Measurements from ENCODE around the gene LAMB4.

Gene LAMB4

GRCh38 chr7:108007261-108007660 lies 122.9 kb downstream of the LAMB4 start:
- TF ChIP-seq REST (IDR thresholded peaks at IDR 0.05; ENCODE audit: insufficient replicate concordance, low read depth) = no peak
- TF ChIP-seq SPI1 (IDR thresholded peaks at IDR 0.05; ENCODE audit: borderline replicate concordance, low read depth) = no peak
- no peak for TF ChIP-seq GABPA (IDR thresholded peaks at IDR 0.05; ENCODE audit: low read depth)
- DNase-seq (ENCODE audit: low read depth in 1 of 2, low spot score in 1 of 2) = no peak

GRCh38 chr7:108004220-108005142 lies 125.7 kb downstream of the LAMB4 start:
- TF ChIP-seq POLR2AphosphoS5 (IDR thresholded peaks at IDR 0.05; ENCODE audit: low read depth) = no peak
- TF ChIP-seq REST (IDR thresholded peaks at IDR 0.05; ENCODE audit: insufficient replicate concordance, low read depth) = no peak
- TF ChIP-seq GABPA (IDR thresholded peaks at IDR 0.05; ENCODE audit: low read depth) = no peak
- no peak for TF ChIP-seq CTCF (IDR thresholded peaks at IDR 0.05; ENCODE audit: insufficient read depth, low read length)
- no peak for TF ChIP-seq SPI1 (IDR thresholded peaks at IDR 0.05; ENCODE audit: borderline replicate concordance, low read depth)
- H3K4me3 ChIP-seq (replicated peaks; ENCODE audit: insufficient read depth, low read length) = no peak overlapping the region
- peaks cover 57% of the 10 kb centered on the region for H3K27me3 ChIP-seq (ENCODE audit: insufficient read depth, poor library complexity, severe bottlenecking)
- no peak for DNase-seq (ENCODE audit: low read depth in 1 of 2, low spot score in 1 of 2)
- H3K27ac ChIP-seq (replicated peaks) = no peak overlapping the region

More at GRCh38 chr7:108007261-108007660, 122.9 kb downstream of the LAMB4 start:
- peaks cover 35% of the 10 kb centered on the region for H3K27me3 ChIP-seq (ENCODE audit: insufficient read depth, poor library complexity, severe bottlenecking)
- no peak overlapping the region for H3K27ac ChIP-seq (replicated peaks)
- H3K4me3 ChIP-seq (replicated peaks; ENCODE audit: insufficient read depth, low read length) = no peak overlapping the region

GRCh38 chr7:108003599-108003935 lies 126.6 kb downstream of the LAMB4 start:
- DNase-seq (ENCODE audit: low read depth in 1 of 2, low spot score in 1 of 2) = no peak
- no peak overlapping the region for H3K4me3 ChIP-seq (replicated peaks; ENCODE audit: insufficient read depth, low read length)
- TF ChIP-seq GABPA (IDR thresholded peaks at IDR 0.05; ENCODE audit: low read depth) = no peak
- TF ChIP-seq REST (IDR thresholded peaks at IDR 0.05; ENCODE audit: insufficient replicate concordance, low read depth) = no peak
- TF ChIP-seq CTCF (IDR thresholded peaks at IDR 0.05; ENCODE audit: insufficient read depth, low read length) = no peak
- no peak for TF ChIP-seq POLR2AphosphoS5 (IDR thresholded peaks at IDR 0.05; ENCODE audit: low read depth)
- TF ChIP-seq SPI1 (IDR thresholded peaks at IDR 0.05; ENCODE audit: borderline replicate concordance, low read depth) = no peak
- H3K27me3 ChIP-seq (ENCODE audit: insufficient read depth, poor library complexity, severe bottlenecking) = peaks cover 59% of the 10 kb centered on the region
- no peak overlapping the region for H3K27ac ChIP-seq (replicated peaks)
